LNCAP (cell line): ENCODE data around the gene FHOD3.

Experiments used
- CTCF ChIP-seq: fragments of 450-650 bp; IDR thresholded peaks from 2 replicates; pipeline ENCODE4 v1.5.1; 2017; ENCODE audit warnings: mild to moderate bottlenecking

FHOD3 gene

DNA sequence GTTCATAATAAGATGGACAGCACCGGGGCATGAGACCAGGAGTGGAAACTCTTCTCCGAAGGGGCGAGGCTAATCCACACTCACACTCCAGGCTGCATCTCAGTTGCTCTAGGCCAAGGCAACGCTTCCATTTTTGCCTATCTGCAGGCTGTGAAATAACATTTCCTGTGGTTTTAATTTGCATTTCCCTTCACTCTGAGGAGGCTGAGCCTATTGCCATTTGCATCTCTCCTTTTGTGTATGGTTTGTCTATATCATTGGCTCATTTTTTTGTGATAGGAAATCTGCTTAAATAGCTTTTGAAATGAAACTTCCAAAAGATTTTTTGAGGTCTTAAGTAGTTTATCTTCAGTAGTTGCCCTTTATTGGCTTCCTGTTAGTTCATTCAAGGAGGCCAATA, 473.7 kb downstream of the FHOD3 start:
- TF ChIP-seq CTCF, result no peak

- TF ChIP-seq CTCF, result no peak
Measured at GRCh38 chr18:36772241-36772723, 474.8 kb downstream of the FHOD3 start.

DNA sequence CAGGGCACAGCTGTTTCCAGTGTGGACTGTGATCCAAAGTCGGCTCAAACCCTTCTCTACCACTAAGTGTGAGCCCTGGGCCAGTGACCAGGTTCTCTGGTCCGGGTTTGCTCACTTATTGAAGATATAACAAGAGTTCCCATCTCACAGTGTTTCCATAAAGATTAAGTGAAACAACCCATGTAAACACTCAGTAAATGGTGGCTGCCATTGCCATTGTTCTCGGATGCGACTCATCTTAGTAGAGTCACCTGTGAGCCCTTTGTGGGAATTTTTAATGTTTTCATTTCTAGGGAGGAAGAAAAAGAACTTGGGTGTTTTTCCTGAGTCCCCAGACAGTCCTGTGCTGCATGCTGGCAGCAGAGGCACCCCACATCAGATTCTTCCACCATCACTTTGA, 477.9 kb downstream of the FHOD3 start:
- no peak for TF ChIP-seq CTCF

- TF ChIP-seq CTCF, result no peak
Measured at GRCh38 chr18:36776650-36777049, 479.1 kb downstream of the FHOD3 start.

DNA sequence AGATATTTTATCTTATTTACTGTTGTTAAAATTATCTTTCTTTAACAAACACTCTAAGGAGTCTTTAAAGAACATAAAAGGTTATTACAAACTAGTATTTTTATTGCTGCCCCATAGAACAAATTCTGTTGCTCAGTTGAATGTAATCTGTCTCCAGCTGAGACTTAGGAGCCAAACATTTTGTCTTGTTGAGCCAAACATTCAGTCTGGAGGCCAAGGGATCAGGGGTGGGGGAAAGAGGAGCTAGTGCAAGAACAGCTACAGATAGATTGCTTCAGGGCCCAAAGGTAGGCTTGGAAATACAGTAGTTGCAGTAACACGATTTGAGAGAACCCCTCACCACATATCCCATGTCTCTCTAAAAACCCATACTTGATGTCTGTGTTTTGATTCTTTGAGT, 480.1 kb downstream of the FHOD3 start:
- TF ChIP-seq CTCF, result no peak

- TF ChIP-seq CTCF, result no peak
Measured at GRCh38 chr18:36780748-36781147, 483.2 kb downstream of the FHOD3 start.

DNA sequence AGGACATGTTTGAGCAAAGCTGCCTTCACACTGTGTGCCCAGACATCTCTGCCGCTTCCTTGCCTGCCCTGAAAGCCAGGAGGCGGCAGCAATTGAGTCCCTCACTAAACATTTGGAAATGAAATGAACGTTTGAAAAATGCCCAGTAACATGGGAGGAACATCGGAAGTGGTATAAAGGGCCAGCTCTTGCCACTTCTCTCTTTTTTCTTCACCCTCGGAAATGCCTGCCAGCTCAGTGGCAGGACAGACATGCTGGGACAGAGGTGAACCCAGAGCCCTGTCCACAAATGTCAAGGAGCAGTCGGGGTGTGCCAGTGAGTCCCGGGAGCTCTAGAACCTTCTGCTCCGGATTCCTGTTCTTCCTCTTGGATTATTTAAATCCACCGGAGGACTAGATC, 485.2 kb downstream of the FHOD3 start:
- no peak for TF ChIP-seq CTCF

DNA sequence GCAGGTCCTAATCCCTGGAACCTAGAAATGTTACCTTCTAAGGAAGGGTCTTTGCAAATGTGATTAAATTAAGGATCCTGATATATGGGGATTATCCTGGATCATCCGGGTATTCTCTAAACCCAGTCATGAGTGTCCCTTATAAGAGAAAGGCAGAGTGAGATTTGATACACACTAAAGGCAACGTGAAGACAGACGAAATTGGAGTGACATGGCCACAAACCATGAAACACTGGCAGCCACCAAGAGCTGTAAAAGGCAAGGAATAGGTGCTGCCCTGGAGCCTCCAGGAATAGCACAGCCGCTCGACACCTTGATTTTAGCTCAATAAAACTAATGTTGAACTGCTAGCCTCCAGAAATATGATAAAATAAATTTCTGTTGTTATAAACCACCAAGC, 486.3 kb downstream of the FHOD3 start:
- TF ChIP-seq CTCF, result no peak
